Thyroid gland (tissue), 4 donors: ENCODE data around the gene CSTPP1. TPM values are rescaled to one million over a fixed set of nuclear protein-coding genes. Genes with fewer than 3 reads are reported as not detected.

Experiments used
- DNase-seq, 2 donors: peaks; one replicate each; pipeline ENCODE4 v3.0.0-alpha.2; 2019
- H3K27ac ChIP-seq, 3 donors: fragments of 200-600 bp; sonication (generic); 1 replicate in 2 of 3; 2 replicates in 1 of 3; pipeline ENCODE4 v1.5.1; 2016 to 2019; ENCODE audit warnings: mild to moderate bottlenecking in 1 of 3, moderate library complexity in 1 of 3
- H3K27me3 ChIP-seq: fragments of 200-600 bp; sonication (generic); one replicate; pipeline ENCODE4 v1.5.1; 2019
- H3K36me3 ChIP-seq, 2 donors: fragments of 200-600 bp; sonication (generic); one replicate each; pipeline ENCODE4 v1.5.1; 2016 to 2019
- H3K4me1 ChIP-seq, 2 donors: fragments of 200-600 bp; sonication (generic); one replicate each; pipeline ENCODE4 v1.5.1; 2017 to 2019
- H3K4me3 ChIP-seq, 3 donors: fragments of 200-600 bp; sonication (generic); replicated peaks in 1 of 3; 1 replicate in 2 of 3; 2 replicates in 1 of 3; pipeline ENCODE4 v1.5.1; 2016; ENCODE audit warnings: mild to moderate bottlenecking in 1 of 3
- H3K9me3 ChIP-seq: fragments of 200-600 bp; sonication (generic); one replicate; pipeline ENCODE4 v1.5.1; 2017
- CTCF ChIP-seq, 6 experiments: fragments of 200-600 bp in 3 of 6; fragments of 450-650 bp in 3 of 6; sonication (generic) in 3 of 6; IDR thresholded peaks; one replicate each; pipeline ENCODE4 v1.5.1; 2016 to 2019; ENCODE audit warnings: antibody characterized with exemption in 6 of 6, mild to moderate bottlenecking in 2 of 6, inconsistent platforms in 1 of 6, moderate library complexity in 1 of 6
- POLR2A ChIP-seq, 2 donors: fragments of 450-650 bp; IDR thresholded peaks; one replicate each; pipeline ENCODE4 v1.6.1; 2017; ENCODE audit warnings: antibody characterized with exemption in 2 of 2, mild to moderate bottlenecking in 2 of 2, moderate library complexity in 1 of 2
- WGBS, 2 donors: methylation state at CpG; one replicate each; pipeline ENCODE4 v1.1.5; 2017; 5-methylcytosine and 5-hydroxymethylcytosine counted together
- intact Hi-C: fragments of 100-400 bp; cut with DNase I; formaldehyde crosslinking; loops from one replicate; pipeline ENCODE4 v1.15.1; 2023
- total RNA-seq, 4 donors: library from RNA; depleted of rRNA; stranded (reverse); fragments of >200 nt; gene quantifications; one replicate each; pipeline ENCODE4 v1.2.3, GENCODE V29; 2016

The CSTPP1 gene
- total RNA-seq, 4 donors from 2014 or later, result 29.4 to 65.8 (median 45.7) TPM

GRCh38 chr11:47181271-47181670 lies 244.7 kb downstream of the CSTPP1 start:
- intact Hi-C loops, result loop anchor here (5.0 kb wide), 2 partner anchors 66 to 81 kb away; partner anchors contain the start of gene ACP2
- Histone ChIP-seq H3K27ac (no peak overlapping the region), H3K27me3 (no peaks in the 10 kb centered on the region), H3K36me3 (peaks cover 0 to 14% of the 10 kb centered on the region in 2 donors), H3K9me3 (no peaks in the 10 kb centered on the region), H3K4me1 (peaks cover 23 to 24% of the 10 kb centered on the region in 2 donors), H3K4me3 (no peak overlapping the region)
- WGBS, 2 donors, result 93 to 94% methylated on average over 1 to 6 of the region's 6 CpGs
- TF ChIP-seq POLR2A (IDR thresholded peaks at IDR 0.05) (no peak), CTCF (IDR thresholded peaks at IDR 0.05) (no peak)
- no peak for DNase-seq

GRCh38 chr11:47182380-47182779 lies 245.8 kb downstream of the CSTPP1 start:
- DNase-seq, result no peak
- WGBS, 2 donors, result 96% methylated on average over 17 of the region's 17 CpGs
- H3K4me1 ChIP-seq, result peaks cover 31 to 33% of the 10 kb centered on the region in 2 donors
- H3K27ac ChIP-seq, result no peak overlapping the region
- intact Hi-C loops, result loop anchor here (5.0 kb wide), 2 partner anchors 65 to 80 kb away; partner anchors contain the start of gene ACP2
- no peak overlapping the region for H3K4me3 ChIP-seq
- H3K27me3 ChIP-seq, result no peaks in the 10 kb centered on the region
- H3K9me3 ChIP-seq, result no peaks in the 10 kb centered on the region
- TF ChIP-seq POLR2A (IDR thresholded peaks at IDR 0.05), result no peak
- no peak for TF ChIP-seq CTCF (IDR thresholded peaks at IDR 0.05)
- peaks cover 0 to 14% of the 10 kb centered on the region in 2 donors for H3K36me3 ChIP-seq

GRCh38 chr11:47183031-47183856 lies 246.7 kb downstream of the CSTPP1 start:
- TF ChIP-seq POLR2A (IDR thresholded peaks at IDR 0.05) (no peak), CTCF (IDR thresholded peaks at IDR 0.05) (no peak)
- Histone ChIP-seq H3K27ac (no peak overlapping the region), H3K9me3 (no peaks in the 10 kb centered on the region), H3K4me1 (peaks cover 22 to 33% of the 10 kb centered on the region in 2 donors), H3K36me3 (peaks cover 0 to 14% of the 10 kb centered on the region in 2 donors), H3K4me3 (no peak overlapping the region), H3K27me3 (no peaks in the 10 kb centered on the region)
- intact Hi-C loops, result loop anchor here (5.0 kb wide), 2 partner anchors 64 to 79 kb away; partner anchors contain the start of gene ACP2
- DNase-seq, result no peak
- 94 to 98% methylated on average over 14 to 21 of the region's 25 CpGs for WGBS, 2 donors

GRCh38 chr11:47183969-47184368 lies 247.4 kb downstream of the CSTPP1 start:
- Histone ChIP-seq H3K9me3 (no peaks in the 10 kb centered on the region), H3K4me3 (no peak overlapping the region), H3K27ac (no peak overlapping the region), H3K36me3 (peaks cover 0 to 11% of the 10 kb centered on the region in 2 donors), H3K27me3 (no peaks in the 10 kb centered on the region), H3K4me1 (peaks cover 22 to 37% of the 10 kb centered on the region in 2 donors)
- no peak for DNase-seq
- WGBS, 2 donors, result 88 to 90% methylated on average over 7 of the region's 7 CpGs
- TF ChIP-seq POLR2A (IDR thresholded peaks at IDR 0.05) (no peak), CTCF (IDR thresholded peaks at IDR 0.05) (no peak)
- intact Hi-C loops, result loop anchor here (5.0 kb wide), 2 partner anchors 63 to 78 kb away; partner anchors contain the start of gene ACP2
